Stimulated activated CD8-positive, alpha-beta memory T cell treated with anti-CD3 and anti-CD28 coated beads, Interleukin-12 subunit alpha, Interleukin-12 subunit beta, amount 100 ng/mL, for 4 hours (primary cell): Measurements from ENCODE around the gene DPP8.

Experiments used
- DNase-seq: peaks from one replicate; pipeline ENCODE4 v3.0.0-alpha.2; 2020; ENCODE audit warnings: low read depth

Gene DPP8

DNA sequence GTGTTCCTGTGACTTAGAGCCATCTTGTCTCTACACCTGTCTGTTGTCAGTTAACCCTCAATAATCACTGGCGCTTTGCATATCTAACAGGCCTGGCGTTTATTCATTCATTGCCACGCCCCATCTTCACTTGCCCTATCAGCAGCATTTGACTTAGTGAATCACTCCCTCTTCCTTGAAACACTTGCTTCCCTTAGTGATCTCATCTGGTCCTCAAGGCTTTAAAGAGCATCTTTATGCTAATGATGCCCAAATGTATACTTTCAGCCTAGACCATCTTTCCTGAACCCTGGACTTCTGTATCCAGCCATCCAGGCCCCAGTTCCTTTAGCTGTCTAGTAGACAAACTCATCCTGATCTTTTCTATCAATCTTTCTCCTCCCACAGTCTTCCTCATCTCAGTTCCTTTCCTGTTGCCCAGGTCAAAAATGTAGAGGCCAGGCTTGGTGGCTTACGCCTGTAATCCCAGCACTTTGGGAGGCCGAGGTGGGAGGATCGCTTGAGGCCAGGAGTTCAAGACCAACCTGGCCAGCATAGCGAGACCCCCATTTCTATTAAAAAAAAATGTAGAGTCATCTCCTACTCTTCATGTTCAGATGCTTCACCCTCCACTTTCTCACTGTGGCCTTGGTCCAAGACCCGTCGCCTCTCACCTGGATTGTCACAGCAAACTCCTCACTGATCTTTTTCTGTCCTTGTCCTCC lies 93.4 kb downstream of the DPP8 start:
- no peak for DNase-seq

DNA sequence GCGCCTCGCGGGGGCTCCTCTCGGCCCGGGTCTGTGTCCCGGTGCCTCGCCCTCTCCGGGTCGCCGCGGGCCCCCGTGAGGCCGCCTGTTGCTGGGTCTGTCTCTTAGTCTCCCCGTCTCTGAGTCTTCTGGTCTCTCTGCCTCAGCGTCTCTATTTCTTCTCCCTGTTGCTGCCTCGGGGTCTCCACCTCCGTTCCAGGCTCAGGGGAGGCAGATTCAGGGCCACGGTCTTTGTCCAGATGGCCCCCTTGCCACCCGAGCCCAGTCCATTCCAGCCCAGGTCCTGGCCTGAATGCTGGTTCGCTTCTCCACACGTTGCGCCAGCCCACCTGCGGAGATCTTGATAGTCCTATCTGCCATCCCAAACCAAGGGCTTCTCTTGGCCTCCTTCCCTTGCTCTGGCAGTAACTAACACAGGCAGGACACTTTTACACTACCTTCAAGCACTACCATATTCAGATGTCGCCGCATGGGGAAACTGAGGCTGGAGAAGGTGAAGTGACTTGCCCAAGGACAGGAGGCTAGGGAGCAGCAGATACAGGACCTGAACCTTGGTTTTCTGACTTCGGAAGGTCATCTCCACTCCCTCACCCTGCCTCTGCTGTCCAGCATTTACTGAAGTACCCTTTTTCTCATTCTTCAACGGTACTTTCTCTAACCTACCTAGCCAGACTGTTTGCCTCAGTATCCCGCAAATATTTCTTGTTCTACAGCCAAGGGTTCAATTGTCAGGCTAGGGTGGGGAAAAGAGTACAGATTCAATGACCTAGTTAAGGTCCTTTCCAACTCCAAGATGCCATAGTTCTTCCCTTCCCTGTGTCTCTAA lies 94.1 kb downstream of the DPP8 start:
- no peak for DNase-seq

DNA sequence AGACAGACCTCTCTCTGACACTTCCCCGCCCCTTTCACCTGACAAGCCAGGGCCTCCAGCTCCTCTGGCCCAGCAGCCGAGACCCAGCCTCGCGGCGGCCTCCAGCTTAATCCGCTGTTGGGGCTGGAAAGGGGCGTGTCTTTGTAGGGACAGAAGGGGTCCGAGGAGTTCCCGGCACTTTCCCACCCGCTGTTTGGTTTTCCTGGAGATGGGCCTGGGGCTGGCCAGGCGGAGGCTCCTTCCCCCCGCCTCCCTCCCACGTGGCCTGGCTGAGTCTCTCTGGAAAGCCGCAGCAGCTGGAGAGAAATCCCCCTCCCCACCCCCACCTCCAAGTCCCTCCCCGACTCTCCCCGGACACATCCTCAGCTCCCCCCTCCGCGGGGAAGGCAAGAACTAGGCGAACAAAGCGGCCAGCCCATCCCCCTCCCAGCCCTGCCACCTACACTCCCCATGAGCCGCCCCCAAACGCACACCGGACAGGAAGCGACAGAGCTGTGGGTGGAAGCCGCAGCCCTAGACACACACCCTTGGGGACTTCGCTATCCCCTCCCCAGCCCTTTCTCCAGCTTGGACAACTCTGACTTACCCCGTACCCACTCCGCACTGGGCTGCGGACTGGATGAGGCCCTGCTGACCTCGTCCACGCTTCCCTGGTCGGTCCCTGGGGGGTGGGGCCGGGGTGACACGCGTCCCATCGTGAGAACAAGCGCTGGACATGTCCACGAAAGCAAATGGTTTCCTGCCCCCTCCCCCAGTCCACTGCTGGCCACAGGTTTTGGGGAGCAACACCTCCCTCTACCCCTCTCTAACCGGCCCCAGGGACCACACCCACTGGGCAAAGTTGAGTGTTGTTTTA lies 95.9 kb downstream of the DPP8 start:
- no peak for DNase-seq

DNA sequence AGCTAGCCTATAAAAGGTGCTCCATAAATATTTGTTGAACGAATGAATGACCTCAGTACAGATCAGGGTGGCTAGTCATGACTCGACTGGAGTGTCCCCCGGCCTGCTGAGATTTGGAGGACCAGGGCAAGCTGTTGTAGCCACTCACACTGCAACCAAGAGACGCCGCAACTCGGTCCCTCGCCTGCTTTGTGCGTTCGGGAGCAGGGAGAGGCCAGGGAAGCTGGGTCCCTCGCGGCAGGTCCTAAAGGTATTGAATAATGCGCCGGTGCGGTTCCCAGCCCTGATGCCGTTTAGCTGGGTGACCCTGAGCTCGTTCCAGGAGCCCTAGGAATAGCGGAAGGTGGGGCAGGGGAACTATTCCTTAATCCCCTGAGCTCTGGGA lies 96.5 kb downstream of the DPP8 start:
- no peak for DNase-seq

DNA sequence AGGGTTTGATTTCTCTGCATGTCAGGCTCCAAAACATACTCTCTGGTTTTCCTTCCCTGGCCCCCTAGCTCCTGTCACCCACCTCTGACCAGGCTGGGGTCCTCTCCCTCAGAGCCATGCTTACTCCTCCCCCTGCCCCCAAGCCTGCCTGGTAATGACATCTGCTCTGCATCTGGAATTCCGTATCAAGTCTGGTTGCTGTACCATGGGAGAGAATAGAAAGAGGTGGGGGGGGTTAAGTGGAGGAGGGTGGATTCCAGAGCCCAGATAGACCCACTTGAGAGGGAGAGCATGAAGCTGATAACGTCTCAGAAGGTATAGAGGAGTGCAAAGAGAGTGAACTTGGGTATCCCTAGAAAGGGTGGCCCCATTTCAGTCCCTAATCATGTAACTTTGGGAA lies 98.9 kb downstream of the DPP8 start:
- no peak for DNase-seq

DNA sequence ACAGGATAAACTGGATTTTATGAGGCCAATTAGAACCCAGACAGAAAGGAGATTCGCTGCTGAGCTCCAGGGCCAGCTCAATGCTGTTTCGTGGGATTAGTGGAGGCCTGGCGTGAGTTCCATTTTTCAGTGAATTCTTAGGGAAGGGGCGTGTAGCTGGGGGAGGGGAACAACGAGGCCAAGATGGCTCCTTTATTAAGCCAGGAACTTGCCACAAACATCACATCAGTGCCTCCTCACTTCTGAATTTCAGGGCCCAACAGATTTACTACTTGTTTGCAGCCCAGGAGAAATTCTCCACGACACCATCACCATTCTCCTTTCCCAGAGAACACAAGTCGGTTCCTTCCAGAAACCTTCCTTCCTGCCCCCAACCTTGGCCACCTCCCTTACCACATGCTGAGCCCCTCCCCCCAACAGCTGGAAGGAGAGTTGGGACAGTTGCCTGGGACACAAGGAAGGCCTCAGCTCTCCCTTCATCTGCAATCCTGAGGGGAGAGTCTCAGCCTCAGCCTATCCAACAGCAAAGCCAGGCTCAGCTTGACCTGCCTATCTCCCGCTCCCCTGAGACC lies 100.6 kb downstream of the DPP8 start:
- no peak for DNase-seq

DNA sequence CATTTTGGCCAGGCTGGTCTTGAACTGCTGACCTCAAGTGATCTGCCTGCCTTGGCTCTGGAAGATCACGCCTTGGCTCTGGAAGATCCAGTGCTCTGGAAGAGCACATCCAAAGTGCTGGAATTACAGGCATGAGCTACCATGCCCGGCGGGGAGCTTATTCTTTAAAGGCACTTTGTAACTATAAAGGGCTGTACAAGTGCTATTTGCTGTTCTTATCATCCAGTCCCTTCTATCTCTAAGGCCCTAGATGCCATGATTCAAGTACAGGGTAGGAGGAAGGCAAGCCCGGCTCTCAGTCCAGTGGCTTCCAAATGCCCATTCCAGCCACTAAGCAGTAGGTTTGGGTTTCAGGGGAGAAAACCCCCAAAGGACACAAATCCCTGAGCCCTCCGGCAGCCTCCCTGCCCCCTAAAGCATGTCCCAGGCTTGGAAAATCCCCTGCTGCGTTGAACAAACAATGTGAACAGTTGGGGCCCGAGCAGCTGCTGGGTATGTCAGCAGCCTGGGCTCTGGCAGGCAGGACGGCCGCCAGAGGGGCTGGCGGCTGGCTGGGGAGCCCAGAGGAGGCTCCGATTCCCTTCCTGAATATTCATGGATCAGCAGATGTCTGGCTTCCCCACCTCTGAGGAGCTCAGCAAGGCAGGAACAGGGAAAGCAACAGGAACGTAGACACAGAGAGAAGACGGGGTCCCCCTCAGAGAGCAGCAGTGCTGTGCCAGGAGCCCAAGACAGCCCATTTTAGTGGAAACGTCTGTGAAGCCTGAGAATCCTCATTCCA lies 102.5 kb downstream of the DPP8 start:
- no peak for DNase-seq

DNA sequence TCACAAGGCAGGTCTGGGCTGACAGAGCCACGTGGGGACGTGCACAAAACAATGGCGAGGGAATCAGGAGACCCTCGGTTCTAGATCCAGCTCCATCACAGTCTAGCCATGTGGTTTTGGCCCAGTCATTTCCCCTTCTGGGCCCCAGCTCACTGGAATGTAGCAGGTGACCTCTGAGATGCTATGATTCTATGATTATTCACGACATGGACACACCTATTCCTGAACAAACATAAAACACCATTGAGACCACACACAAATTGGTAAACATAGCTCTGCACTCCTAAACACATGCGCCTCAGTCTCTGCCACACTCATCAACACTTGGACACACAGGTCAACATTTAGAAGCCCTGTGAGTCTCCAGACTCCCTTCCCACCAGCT lies 103.7 kb downstream of the DPP8 start:
- no peak for DNase-seq

DNA sequence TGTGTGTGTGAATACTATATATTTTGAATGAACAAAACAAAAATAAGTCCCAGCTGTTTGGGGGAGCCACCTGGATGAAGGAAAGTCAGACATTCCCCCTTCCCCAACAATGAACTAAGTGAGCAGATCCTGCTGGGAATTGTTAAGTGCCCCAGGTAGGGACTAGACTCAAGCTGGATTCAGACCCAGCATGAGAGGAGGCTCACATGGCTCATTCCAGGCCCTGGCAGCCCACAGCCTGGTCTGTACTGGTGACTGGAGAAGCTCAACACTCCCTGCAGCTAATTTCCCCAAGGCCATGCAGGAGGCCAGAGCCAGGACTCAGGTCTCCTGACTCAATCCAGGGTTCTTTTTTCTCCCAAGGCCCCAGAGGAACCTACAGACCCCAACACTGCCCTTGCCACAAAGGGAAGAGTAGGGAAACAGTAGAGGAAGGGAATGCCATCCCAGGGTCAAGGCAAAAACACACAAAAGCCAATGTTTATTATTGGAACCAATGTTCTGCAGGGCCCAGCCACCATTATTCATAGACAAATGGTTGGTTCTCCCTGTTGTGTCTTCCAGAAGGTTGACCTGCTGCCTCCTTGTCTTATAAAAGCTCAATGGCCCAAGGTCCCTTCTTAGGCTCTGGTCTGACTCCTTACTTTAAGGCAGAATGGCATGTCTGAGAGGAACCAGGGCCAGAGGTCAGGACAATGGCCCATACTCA lies 104.3 kb downstream of the DPP8 start:
- no peak for DNase-seq

DNA sequence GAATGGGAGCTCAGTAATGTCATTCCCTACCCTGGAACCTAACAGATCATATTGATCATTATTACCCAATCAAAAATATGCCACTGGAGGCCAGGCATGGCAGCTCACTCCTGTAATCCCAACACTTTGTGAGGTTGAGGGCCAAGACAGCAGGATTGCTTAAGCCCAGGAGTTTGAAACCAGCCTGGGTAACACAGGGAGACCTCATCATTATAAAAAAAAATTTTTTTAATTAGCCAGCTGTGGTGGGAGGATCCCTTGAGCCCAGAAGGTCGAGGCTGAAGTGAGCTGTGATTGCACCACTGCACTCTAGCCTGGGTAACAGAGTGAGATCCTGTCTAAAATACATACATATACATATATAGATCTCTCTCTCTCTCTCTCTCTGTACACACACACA lies 104.9 kb downstream of the DPP8 start:
- DNase-seq: no peak

DNA sequence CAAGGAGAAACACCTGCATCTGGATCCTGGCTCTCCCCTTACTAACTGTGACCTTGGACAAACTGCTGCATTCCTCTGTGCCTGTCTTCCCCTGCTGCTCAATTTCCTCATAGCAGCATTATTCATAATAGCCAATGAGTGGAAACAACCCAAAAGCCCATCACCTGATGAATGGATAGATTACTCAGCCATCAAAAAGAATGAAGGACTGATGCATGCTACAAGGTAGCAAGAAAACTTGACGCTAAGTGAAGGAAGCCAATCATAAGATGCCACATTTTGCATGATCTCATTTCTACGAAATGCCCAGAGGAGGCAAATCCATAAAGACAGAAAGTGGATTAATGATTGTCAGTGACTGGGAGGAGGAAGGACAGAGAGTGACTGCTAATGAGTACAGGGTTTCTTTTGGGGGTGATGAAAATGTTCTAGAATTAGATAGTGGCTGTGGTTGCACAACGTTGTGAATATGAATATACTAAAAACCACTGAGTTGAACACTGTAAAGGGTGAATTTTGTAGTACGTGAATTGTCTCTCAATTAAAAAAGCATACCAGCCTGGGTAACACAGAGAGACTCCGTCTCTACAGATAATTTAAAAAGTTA lies 105.9 kb downstream of the DPP8 start:
- DNase-seq: no peak

DNA sequence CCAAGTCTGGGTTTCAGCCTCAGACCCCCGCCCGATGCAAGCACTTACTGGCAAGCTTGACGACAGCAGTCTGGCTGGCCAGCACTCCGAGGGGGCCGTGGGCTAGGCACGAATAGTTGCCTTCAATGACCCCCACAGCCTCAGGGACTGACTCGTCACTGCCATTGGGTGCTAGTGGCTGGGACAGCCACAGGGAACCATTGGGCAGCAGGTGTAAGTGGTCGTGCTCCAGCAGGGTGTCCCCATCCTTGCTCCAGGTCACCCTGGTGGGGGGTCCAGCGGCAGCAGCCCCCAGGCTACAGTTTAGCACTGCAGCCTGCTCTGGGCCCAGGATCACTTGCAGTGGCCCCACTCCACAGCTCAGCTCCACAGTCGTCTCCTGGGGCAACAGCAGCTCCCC lies 106.5 kb downstream of the DPP8 start:
- no peak for DNase-seq

DNA sequence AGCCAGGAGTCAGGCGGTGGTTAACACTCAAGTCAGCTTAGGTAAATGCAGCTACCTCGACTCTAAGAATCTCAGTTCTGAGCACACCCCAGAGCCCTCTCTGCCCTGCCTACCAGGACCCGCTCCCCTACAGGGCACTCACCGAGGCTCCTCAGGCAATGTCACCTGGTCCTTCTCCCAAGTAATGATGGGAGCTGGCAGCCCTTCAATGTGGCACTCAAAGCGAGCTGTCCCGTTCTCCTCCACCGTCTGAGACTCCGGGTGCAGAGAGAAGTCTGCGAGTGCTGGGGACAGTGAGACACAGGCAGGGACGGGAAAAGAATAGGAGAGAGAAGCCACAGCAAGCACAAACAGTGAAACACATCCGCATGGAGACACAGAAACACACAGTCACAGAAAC lies 107.5 kb downstream of the DPP8 start:
- no peak for DNase-seq

DNA sequence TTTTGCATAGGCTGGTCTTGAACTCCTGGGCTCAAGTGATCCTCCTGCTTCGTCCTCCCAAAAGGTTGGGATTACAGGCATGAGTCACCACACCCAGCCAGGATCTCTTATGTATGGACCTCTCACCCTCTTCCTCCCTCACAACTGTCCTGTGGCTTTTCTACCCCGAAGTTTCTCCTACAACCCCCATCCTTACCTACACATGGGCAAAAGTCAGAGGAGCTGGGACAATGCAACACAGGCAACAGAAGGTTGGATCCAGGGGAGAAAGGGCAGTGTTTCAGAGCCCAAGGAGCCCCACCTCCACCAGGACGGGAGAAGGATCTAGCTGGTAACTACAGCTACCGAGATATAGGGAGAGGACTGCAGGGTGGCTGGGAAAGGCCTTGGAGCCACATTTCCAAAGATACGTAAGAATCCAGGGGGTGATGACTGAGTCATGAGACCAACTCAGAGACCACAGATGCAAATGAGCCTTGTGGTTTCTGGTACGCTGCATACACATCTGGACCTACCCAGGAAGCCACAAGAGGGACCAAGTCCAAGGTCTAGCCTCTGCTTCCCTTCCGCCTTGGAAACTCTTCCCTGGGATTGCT lies 108.4 kb downstream of the DPP8 start:
- DNase-seq: no peak

DNA sequence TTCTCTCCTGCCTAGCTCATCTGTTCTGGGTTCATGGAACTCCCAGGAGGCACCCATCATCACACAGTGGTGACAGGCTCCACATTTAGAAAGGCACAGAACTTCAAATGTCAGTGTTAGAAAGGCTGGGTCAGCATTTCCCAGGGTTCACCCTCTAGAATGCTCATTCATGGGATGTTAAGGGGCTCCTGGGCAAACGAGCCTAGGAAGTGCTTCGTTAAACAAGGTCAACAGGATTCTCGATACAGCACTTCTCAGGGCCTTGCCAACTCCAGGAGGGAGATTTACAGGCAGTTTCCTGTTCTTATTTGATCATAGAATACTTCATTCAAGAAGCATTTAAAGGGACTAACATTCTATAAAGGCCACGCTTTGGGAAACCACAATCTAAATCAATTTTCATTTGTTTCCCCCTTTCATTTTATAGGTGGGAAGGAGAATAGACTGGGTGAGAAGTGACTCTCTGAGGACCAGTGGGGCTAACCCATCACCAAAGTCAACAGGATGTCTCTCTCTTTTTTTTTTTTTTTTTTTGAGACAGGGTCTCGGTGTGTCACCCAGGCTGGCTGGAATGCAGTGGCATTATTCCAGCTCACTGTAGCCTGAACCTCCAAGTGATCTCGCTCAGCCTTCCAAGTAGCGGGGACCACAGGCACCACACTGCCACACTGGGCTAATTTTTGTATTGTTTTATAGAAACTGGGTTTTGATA lies 109.0 kb downstream of the DPP8 start:
- DNase-seq: no peak

DNA sequence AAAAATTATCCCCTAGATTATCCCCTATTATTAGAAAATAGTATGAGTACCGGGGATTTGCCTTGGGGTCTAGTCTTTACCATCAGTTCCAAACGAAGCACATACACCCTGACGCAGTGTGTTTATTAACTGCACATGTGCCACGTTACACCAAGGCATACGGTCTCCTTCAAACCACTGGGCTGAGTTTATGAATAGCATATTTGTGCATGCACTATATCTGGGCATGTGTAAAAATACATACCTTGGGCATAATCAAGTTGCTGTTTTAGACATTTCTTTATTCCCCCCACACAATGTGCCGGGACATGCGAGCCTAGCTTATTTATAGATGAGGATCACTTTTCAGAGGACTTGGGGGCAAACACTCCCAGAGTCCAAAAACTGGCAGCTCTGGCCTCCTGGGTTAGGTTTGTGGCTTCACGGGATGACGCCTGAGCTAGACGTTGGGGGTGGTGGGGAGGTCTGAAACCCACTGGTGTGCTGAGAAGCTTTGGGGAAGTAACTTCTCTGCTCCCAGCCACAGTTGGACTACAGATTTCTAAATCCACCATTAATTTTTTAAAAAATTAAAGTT lies 111.0 kb downstream of the DPP8 start:
- DNase-seq: no peak

DNA sequence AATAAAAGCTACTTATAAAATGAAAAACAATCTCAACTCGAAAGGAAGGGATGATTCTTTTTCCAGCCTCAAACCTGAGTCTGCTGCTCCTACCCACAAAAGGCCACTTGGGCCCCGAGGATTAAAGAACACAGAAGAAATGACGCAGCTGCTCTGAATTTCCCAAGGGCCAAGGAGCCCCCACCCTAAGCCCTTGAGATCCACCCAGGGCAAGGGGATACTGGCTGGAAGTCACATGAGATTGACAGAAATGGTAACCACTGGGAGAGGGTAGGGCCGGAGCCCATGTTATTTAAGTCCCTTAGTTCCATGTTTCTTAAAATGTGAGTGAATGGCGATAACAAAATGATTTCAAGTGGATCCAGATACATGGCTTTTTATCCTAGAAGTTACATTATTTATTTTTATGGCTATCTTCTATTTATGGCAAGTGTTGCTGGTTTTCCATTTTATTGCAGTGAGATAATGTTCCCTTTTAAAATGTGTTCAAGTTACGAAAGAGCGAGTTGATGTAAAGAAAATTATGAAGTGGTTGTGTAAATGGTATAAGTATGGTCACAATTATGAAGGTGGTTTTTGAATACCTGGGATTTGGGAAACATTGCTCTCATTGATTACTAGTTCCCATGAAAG lies 111.6 kb downstream of the DPP8 start:
- no peak for DNase-seq

DNA sequence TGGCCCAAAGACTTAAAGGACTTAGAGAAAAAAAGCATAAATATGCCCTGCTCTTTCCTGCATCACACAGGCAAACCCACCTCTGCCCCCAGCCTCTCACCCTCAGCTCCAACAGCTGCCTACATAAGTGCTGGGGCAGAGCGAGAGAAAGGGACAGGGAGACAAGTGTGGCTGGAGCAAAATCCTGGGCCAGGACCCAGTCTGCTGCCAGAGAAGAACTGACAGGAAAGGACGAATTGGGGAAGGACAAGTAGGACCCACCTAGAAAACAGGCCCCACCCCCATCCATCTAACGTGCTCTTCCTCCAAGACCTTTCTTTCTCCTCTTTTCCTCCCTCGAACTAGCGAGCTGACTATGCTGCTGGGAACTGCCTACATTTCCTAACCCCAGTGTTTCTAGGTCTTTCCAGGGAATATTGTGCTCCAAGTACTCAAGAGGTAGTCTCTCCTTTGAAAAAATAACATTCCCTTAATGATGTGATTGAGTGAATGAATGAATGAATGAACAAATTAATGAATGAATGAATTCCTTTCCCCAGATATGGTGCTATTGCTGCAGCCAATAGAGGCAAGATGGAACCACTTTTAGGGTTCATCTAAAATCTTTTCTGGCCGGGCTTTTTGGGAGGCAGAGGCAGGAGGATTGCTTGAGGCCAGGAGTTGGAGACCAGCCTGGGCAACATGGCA lies 113.2 kb downstream of the DPP8 start:
- no peak for DNase-seq
